ENCODE measurements around the gene SMIM7.
"Not testable (repeated sequence)": the region's sequence is repeated elsewhere in the genome, so short reads cannot be mapped to it uniquely, and the experiment has no call there.

SMIM7 gene

DNA sequence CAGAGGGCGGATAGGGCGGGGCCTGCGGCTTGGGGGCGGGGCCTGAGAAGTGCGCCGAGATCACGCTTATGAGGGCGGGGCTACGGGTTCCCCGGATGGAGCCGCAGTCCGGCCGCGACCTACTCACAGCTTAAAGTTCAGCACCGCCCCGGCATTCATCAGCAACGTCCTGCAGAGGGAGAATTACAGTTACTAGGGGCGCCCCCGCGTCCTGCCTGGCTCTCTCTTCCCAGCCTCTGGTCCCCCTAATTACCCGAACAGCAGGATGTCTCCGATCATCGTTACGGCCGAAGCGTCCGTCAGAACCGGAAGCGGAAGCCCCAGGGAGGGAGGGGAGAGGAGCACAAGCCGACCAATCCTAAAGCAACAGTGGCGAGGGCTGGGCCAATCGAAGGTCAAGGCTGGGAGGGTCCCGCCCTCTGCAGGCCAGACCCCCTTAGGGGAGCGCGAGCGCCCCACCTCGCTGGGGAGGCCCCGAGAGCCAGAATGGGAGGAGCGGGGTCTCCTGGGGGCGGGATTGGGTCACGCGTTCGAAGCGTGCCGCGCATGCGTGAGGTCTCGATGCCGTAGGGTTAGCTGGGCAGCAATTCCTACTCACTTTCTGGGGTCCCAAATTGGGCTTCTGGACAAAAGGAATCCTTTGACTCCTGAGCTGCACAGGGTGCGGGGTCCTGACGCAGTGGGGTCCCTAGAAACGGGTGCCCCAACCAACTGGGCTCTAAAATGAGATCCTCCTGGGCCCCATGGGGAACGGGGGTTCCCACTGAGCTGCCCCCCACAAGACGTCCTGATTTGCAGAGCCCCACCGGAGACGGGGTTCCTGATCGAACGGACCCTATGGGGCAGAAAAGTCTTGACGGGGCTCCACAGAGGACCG, at the start of gene SMIM7:
TSS of gene SMIM7 (minus strand) at position 313 of the 877 bp plus-strand sequence. CDS start at position 279, 34 bp downstream.
- DNase-seq (ENCODE audit: low read depth): peak; percentile 99

DNA sequence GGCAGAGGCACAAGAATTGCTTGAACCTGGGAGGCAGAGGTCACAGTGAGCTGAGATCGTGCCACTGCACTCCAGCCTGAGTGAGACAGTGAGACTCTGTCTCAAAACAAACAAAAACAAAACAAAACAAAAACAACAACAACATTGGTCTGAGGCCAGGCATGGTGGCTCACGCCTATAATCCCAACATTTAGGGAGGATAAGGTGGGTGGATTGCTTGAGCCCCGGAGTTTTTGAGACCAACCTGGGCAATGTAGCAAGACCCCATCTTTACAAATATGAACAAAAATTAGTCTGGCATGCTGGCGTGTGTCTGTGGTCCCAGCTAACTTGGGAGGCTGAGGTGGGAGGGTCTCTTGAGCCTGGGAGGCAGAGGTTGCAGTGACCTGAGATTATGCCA, 43.7 kb upstream of the SMIM7 start:
- DNase-seq (ENCODE audit: low read depth): no peak

DNA sequence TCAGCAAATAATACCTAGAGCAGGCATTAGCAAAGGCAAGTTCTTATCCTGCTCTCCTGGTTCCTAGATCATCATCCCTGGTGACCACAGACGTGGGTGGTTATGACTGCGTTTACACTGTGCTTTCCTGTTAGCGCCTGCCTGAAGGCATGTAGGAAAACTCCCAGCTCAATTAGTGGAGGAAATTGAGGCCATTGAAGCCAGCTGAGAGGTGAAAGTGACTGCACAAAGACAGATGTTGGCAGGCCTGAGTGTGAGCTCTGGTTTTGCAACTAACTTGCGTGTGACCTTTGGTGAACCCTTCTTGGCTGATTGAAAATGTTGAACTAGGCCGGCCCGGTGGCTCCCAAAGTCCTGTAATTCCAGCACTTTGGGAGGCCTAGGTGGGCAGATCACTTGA, 42.2 kb upstream of the SMIM7 start:
- DNase-seq (ENCODE audit: low read depth): peak; percentile 66

DNA sequence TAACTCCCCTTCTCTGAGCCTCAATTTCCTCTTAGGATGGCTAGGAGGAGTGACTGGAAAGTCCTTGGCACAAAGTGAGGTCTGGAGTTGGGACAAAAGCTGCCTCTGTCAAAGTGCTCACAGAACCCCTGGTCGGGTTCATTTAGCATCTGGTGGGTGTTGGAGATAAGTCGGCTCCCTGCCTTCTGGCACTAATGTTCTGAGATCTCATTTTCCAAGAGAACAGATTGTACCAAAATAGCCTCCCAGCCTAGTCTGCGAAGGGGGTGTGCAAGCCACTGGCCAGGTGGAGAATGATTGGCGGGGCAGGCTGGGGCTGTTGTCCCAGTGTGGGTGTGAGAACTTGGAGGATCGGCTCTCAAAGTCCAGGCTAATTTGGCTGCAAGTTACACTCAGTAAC, 39.0 kb upstream of the SMIM7 start:
- no peak for DNase-seq (ENCODE audit: low read depth)

DNA sequence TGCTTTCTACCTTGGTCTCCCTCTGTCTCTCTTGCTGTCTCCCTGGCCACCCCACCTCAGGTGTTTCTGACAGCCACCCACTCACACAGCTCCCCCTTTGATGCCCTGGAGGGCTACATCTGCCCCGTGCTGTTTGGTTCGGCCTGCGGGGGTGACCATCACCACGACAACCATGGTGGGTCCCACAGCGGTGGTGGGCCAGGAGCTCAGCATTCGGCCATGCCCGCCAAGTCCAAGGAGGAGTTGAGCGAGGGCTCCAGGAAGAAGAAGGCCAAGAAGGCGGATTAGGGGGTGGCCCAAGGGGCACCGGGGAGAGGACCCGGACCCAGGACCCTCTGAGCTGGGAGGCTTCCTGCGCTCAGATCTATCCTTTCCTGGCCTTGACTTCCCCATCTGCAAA, 28.1 kb upstream of the SMIM7 start:
- DNase-seq (ENCODE audit: low read depth): no peak

DNA sequence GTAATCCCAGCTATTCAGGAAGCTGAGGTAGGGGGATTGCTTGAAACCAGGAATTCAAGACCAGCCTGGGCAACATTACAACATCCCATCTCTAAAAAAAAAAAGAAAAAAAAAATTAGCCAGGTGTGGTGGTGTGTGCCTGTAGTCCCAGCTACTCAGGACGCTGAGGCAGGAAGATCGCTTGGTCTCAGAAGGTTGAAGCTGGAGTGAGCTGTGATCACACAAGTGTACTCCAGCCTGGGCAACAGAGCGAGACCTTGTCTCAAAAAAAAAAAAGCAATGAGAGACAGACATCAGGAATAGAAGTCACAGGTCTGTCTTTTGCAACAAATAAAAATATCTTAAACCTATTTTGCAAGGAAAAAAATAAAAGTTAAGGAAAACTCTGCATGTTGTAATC, 24.3 kb upstream of the SMIM7 start:
- DNase-seq (ENCODE audit: low read depth): no peak

DNA sequence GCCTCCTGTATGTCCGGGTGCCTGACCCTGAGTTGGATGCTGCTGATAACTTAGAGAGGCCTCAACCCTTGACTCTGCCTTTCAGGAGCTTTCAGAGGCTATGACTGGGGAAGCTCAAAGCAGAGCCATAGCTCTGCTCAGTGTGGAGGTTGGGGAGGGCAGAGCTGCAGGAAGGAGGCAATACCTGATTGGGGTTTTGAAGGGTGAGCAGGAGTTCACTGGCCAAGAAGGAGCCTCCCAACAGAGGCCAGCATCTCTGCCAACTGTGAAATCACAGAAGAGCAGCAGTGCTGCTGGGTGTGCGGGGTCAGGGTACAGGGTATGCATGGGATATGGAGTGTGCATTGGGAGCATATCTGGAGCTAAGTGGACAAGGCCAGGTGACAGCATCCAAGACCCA, 22.6 kb upstream of the SMIM7 start:
- DNase-seq (ENCODE audit: low read depth): no peak

DNA sequence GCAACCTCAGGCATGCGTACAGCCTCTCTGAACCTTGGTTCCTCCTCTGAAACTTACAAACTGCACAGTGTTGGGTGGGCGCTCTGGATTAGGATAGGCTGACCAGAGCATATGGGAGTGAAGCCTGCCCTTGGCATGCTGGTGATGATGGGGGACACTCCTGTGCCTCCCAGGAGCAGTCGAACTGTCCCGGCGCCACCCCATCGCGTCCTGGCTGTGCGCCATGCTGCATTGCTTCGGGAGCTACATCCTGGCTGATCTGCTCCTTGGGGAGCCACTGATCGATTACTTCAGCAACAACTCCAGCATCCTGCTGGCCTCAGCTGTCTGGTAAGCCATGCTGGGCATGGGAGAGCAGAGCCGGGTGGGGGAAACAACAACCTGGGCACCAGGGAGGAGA, 19.9 kb upstream of the SMIM7 start:
- DNase-seq (ENCODE audit: low read depth): no peak

DNA sequence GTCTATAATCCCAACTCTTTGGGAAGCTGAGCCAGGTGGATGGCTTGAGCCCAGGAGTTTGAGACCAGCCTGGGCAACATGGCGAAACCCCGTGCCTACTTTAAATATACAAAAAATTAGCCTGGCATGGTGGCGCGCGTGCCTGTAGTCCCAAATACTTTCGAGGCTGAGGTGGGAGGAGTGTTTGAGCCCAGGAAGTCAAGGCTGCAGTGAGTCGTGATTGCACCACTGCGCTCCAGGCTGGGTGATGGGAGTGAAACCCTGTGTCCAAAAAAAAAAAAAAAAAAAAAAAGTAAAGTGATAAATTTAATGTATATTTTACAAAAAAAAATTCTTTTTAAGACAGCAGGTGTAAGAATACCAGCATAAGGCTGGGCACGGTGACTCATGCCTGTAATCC, 18.6 kb upstream of the SMIM7 start:
- DNase-seq (ENCODE audit: low read depth): no peak

DNA sequence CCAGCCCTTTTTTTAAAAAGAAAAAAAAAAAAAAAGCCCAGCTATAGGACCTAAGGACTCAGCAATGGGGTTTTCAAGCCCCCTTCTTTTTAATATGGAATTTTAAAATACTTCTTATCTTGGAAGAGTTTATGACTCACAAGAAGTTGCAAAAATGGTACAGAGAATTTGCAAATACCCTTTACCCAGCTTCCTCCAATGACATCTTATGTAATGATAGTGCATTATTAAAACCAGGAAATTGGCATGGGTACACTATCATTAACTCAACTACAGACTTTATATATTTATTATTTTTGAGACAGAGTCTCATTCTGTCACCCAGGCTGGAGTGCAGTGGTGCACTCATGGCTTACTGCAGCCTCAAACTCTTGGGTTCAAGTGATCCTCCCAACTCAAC, 17.1 kb upstream of the SMIM7 start:
- no peak for DNase-seq (ENCODE audit: low read depth)

DNA sequence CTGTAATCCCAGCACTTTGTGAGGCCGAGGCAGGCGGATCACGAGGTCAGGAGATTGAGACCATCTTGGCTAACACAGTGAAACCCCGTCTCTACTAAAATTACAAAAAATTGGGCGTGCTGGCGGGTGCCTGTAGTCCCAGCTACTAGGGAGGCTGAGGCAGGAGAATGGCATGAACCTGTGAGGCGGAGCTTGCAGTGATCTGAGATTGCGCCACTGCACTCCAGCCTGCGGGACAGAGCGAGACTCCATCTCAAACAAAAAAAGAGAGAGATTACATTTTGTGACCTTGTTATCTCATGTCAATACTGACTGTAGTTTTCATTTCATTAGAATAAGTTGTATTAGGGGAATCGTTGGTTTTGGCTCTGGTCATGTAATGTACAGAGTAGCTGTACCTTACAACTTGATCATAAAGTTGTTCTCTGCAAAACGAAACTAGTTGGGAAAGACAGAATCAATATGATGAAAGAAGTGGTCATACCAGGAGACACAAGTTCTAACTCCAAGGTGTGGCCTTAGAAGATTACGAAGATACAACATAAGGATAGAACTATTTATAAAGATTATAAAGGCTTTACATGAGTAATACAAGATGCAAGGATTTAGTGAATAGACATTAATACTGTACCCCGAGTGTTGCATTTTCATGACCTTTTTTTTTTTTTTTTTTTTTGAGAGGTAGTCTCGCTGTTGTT, 16.3 kb upstream of the SMIM7 start:
- no peak for DNase-seq (ENCODE audit: low read depth)

DNA sequence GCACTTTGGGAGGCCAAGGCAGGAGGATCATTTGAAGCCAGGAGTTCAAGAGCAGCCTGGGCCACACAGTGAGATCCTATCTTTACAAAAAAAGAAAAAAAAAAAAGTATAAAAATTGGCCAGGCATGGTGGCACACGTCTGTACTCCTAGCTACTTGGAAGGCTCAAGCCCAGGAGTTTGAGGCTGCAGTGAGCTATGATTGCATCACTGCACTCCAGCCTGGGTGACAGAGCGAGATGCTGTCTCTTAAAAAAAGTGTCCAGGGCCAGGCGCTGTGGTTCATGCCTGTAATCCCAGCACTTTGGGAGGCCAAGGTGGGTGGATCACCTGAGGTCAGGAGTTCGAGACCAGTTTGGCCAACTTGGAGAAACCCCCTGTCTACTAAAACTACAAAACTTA, 13.9 kb upstream of the SMIM7 start:
- DNase-seq (ENCODE audit: low read depth): not testable (repeated sequence)

DNA sequence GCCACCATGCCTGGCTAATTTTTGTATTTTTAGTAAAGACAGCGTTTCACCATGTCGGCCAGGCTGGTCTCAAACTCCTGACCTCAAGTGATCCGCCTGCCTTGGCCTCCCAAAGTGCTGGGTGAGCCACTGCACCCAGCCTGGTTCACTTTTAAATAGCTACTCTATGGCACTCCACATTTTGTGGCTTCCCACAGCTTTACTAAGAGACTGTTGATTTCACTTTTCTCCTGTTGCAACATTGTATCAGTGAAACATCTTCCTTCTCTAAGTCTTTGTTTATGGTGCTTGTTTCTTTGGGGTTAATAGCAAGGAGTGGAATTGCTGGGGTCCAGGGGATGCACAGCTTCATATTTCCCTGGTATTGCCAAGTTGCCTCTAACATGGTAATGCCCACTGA, 13.3 kb upstream of the SMIM7 start:
- no peak for DNase-seq (ENCODE audit: low read depth)

DNA sequence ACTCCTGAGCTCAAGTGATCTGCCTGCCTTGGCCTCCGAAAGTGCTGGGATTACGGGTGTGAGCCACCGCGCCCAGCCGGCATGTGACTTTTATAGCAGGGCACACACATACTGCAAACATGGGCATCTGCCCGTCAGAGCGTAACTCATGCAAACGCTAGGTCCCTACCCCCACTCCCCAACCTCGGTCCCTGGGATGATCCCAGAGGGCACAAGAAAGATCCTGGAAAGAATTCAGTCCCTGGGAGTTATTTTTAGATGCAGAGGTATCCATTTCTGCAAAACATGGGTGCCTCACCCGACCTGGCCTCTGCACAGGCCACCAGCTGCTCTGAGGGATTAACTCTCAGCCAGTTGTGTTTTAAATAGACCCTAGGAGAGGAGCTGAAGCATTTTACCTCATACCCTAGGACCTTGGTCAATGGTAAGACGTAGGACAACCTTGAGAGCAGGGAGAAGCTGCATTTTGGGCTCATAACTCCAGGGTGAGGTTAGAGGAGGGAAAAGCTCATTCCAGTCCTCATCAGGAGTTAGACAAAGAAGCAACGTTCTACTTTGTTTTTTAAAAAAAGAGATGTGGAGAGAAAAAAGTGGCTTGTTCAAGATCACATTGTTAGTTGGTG, 11.8 kb upstream of the SMIM7 start:
- no peak for DNase-seq (ENCODE audit: low read depth)

DNA sequence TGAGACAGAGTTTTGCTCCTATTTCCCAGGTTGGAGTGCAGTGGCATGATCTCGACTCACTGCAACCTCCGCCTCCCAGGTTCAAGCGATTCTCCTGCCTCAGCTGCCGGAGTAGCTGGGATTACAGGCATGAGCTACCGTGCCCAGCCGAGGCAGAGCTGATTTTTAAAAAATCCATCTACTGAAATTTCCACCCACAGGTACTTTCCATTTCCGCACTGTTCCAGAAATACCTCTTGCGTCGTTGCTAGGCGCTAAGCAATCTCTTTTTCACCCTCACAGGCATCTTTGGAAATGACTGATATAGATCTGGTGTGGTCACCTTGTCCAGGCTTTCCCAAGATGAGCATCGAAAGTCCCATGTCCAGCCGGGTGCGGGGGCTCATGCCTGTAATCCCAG, 10.3 kb upstream of the SMIM7 start:
- DNase-seq (ENCODE audit: low read depth): no peak

DNA sequence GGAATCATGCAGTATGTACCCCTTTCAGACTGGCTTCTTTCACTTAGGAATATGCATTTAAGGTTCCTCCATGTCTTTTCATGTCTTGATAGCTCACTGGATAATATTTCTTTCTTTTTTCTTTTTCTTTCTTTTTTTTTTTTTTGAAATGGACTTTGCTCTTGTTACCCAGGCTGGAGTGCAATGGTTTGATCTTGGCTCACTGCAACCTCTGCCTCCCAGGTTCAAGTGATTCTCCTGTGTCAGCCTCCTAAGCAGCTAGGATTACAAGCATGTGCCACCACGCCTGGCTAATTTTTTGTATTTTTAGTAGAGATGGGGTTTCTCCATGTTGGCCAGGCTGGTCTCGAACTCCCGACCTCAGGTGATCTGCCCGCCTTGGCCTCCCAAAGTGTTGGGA, 8.8 kb upstream of the SMIM7 start:
- DNase-seq (ENCODE audit: low read depth): not testable (repeated sequence)

DNA sequence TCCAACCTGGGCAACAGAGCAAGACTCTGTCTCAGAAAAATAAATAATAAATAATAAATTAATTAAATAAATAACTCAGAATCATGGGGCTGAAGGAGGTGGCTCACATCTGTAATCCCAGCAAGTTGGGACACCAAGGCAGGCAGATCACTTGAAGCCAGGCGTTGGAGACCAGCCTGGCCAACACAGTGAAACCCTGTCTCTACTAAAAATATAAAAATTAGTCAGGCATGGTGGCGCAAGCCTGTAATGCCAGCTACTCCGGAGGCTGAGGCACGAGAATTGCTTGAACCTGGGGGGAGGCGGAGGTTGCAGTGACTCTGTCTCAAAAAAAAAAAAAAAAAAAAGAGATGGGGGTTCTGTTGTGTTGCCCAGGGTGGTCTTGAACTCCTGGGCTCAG, 8.2 kb upstream of the SMIM7 start:
- no peak for DNase-seq (ENCODE audit: low read depth)

DNA sequence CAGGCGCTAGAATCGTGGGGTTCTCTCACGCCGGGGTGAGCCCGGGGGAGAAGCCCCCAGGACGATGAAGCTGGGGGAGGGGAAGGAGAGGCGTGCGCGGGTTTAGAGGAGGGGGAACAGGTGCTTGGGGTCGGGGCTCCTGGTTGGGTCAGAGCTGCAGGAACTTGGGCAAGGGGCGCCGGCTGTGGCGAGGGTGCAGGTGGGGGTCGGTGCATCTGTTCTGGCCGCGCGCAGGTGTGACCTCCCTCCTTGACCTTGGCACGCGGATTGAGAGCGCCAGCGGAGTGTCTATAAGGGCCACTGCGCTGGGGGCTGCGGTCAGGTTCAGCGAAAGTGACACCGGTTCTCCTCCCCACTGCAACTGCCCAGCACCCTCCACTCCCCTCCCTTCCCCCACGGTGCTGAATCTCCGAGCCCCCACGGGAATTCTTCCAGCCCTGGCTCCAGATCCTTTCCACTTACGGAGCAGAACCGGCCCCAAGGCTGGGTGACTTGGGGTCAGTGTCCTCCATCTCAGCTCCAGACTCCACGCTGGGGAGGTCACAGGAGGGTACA, 1.6 kb upstream of the SMIM7 start:
- no peak for DNase-seq (ENCODE audit: low read depth)

DNA sequence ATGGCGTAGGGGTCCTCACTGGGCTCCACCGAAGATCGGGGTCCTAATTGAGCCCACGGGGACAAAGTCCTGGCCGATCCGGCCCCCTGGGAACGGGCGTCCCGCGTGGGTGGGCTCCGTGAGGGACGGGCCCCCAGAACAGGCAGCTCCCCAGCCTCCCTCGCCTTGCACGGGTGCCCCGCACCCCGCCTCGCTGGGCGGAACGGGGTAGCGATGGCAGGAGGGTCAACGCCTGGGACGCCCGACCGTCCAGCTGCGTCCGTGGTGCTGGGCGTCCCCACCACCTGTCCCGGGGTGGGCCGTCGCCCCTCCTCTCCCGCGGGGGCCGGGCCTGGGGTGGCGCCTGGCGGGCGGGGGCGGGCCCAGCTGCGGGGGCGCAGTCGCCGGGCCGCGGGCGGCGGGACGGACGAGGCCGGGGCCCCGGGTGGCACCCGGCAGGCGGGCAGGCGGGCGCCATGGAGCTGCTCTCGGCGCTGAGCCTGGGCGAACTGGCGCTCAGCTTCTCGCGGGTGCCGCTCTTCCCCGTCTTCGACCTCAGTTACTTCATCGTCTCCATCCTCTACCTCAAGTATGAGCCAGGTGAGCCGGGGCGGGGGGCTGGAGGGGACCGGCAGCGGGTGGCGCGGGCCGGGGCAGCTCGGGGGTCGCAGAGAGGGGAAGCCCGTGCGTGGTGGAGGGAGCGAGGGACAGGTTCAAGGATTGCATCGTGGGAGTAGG, 977 bp upstream of the SMIM7 start, which contains the start of gene TMEM38A:
TSS of gene TMEM38A (plus strand) at position 377 of the 717 bp plus-strand sequence. CDS start at position 456, 79 bp downstream.
- no peak for DNase-seq (ENCODE audit: low read depth)

DNA sequence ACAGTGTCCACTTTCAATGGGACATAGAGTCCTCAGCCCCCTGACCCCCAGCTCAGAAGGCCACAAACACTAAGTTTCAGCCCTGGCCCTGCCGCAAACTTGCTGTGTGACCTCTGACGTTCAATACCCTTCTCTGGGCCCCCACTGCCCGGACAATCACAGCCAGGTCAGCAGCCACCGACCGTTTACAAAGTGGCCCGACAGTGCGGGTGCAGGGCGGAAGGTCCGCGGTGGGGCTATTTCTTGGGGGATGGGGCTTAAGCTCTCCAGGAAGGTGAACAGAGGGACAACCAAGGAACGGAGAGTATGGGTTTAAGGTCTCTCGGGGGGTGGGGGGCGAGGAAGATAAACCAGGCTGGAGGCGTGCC, 496 bp downstream of the SMIM7 start:
- no peak for DNase-seq (ENCODE audit: low read depth)

DNA sequence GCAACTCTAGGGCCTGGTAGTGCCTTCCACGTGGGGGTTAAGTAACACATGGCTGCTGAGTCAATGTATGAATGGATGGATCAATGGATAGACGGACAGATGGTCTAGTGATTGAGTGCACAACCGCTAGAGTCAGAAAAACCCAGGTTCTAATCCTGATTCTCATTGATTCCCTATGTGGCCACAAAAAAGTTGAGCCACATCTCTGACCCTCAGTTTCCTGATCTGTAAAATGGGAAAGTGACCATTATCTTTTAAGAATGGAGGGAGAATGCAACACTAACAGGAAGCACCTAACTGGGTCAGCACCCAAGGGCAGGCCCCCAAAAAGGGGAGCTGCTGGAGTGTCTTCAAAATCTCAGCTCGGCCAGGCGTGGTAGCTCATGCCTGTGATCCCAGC, 2.6 kb downstream of the SMIM7 start:
- DNase-seq (ENCODE audit: low read depth): no peak

DNA sequence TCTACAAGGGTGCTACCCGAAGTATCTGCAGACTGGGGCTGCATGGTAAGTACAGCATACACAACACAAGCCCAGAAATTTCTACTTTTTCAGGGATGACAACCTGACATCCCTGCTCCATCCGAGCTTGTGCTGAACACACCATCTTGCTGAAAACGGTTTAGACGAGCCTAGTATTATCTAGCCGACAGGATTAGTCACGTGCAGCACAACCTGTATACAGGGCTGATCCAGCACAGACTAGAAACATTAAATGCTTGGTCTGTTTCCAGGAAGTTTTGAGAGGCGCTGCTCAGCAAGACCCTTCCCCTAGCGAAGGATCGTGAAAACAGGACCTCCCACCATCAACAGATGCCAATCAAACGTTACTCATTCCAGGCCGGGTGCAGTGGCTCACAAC, 4.2 kb downstream of the SMIM7 start:
- no peak for DNase-seq (ENCODE audit: low read depth)
